C4-2B (cell line): ENCODE results near the gene ITSN1.
"Not testable (repeated sequence)": the region's sequence is repeated elsewhere in the genome, so short reads cannot be mapped to it uniquely, and the experiment has no call there.

ENCODE experiments used
- H3K27ac ChIP-seq: fragments of 450-650 bp; 2 replicates; pipeline ENCODE4 v1.5.1; 2017
- ZFX ChIP-seq: fragments of 450-650 bp; IDR thresholded peaks from 2 replicates; pipeline ENCODE4 v1.6.1; 2017
- TF ChIP-seq, protein P1 (sequence below): fragments of 450-650 bp; conservative IDR thresholded peaks from 2 replicates; pipeline ENCODE4 v1.5.1; 2017; ENCODE audit warnings: mild to moderate bottlenecking

The ITSN1 gene

DNA sequence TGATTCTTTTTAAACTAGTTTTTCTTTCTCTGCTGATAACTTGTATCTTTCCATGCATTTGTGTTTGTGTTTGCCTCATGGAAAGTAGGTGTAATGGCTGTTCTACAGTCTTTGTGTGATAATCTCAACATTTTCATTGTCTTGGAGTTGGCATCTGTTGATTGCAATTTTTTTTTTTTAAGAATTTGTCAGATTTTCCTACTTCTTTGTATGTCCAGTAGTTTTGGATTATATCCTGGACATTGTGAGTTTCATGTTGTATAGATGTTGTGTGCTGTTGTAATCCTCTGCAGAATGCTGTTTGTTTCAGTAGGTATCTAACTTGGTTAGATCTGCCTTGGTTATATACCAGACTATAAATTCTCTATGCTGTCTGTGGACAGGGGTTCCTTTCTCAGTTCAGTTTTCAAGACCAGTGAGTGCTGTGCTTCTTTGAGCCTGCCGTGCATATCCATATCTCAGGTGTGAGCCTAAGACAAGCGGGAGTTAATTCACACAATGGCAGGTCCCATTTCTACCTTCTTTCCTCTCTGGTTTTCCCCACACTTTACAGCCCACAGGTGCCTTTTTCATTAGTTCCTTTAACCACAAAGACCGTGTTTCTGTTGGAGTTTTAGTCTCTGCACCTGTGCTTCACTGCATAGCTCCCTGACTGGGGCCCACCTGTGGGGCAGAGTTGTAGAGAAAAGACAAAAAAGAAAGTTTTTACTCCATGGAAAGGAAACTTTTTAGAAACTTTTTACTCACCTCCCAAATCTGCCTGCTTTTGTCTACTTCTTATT, 69.9 kb downstream of the ITSN1 start:
- H3K27ac ChIP-seq = no peak overlapping the region
- TF ChIP-seq, protein P1, sequence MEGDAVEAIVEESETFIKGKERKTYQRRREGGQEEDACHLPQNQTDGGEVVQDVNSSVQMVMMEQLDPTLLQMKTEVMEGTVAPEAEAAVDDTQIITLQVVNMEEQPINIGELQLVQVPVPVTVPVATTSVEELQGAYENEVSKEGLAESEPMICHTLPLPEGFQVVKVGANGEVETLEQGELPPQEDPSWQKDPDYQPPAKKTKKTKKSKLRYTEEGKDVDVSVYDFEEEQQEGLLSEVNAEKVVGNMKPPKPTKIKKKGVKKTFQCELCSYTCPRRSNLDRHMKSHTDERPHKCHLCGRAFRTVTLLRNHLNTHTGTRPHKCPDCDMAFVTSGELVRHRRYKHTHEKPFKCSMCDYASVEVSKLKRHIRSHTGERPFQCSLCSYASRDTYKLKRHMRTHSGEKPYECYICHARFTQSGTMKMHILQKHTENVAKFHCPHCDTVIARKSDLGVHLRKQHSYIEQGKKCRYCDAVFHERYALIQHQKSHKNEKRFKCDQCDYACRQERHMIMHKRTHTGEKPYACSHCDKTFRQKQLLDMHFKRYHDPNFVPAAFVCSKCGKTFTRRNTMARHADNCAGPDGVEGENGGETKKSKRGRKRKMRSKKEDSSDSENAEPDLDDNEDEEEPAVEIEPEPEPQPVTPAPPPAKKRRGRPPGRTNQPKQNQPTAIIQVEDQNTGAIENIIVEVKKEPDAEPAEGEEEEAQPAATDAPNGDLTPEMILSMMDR = no peak
- no peak for TF ChIP-seq ZFX

DNA sequence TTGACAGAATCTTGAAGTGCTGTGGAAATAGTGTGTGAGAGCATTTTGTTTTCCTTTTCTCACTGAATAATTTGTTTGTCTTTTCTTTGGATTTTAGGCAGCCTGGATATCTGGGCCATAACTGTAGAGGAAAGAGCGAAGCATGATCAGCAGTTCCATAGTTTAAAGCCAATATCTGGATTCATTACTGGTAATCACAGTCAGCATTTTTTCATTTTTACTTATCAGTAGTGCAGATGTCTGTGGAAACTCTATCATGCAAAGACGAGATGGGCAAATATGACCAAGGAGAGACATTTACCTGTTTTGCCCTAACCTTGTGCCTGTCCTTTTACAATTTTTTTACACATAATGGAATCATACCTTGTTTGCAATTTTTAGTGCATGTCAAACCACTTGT, 78.8 kb downstream of the ITSN1 start:
- TF ChIP-seq, protein P1 = no peak
- no peak for TF ChIP-seq ZFX
- H3K27ac ChIP-seq = no peak overlapping the region

DNA sequence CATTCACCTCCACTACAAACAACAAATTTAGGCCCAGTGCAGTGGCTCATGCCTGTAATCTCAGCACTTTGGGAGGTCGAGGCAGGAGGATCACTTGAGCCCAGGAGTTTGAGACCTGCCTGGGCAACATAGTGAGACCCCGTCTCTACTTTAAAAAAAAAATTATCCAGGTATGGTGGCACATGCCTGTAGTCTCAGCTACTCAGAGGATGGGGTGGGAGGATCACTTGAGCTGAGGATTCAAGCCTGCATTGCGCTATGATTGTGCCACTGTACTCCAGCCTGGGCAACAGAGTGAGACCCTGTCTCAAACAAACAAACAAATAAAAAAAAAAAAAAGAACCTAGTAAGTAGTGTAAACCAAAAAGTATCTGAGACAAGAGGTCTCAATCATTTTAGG, 86.8 kb downstream of the ITSN1 start:
- not testable (repeated sequence) for H3K27ac ChIP-seq

DNA sequence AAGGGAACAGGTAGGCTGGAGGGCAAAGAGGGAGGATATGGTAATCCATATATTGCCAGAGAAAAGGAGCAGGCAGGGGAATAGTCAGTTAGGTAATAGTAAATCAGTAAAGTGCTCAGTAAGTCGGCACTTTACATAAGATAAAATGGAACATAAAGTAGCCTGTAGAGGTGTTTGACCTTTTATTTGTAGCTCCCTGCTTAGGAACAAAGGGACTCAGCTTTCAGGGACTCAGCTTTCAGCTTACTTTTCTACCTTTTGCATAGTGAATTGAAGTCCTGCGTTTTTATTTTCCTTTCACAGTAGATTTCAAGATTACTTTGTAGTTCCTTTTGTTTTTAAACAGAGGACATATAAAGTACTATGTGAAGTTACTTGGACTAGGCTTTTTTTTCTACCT, 87.3 kb downstream of the ITSN1 start:
- H3K27ac ChIP-seq = no peak overlapping the region
- no peak for TF ChIP-seq ZFX
- TF ChIP-seq, protein P1 = no peak

DNA sequence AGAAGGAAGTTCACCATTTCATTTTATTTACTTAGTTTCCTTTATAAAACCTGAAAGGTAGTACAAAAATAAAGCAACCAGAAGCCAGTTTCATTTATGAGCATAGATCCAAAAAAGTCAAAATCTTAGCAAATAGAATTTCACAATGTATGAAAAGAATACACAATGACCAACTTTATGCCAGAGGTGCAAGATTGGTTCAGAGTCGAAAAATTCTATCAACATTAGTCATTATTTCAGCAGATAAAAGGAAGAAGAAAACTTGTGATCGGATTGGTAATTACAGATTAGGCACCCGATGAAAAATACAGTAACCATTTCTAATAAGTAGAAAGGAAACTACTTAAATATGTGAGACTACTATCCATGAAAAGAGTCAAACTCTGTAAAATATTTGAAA, 89.1 kb downstream of the ITSN1 start:
- TF ChIP-seq, protein P1 = no peak
- H3K27ac ChIP-seq = no peak overlapping the region

DNA sequence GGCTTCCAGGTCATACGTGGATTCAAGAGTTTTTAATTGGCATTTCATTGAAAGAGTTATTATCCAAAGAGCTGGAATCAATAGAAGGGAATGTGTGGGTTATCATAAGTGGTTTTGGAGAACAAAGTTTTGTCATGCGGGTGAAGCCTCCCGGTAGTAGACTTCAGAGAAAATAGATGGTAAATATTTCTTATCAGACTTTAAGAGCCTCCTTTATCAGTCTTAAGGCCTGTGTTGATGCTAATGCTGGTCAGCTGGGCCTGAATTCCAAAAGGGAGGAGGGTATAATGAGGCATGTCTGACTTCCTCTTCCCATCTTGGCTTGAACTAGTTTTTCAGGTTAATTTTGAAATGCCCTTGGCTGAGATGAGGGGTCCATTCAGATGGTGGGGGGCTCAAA, 89.7 kb downstream of the ITSN1 start:
- no peak overlapping the region for H3K27ac ChIP-seq
- no peak for TF ChIP-seq ZFX
- TF ChIP-seq, protein P1 = no peak

DNA sequence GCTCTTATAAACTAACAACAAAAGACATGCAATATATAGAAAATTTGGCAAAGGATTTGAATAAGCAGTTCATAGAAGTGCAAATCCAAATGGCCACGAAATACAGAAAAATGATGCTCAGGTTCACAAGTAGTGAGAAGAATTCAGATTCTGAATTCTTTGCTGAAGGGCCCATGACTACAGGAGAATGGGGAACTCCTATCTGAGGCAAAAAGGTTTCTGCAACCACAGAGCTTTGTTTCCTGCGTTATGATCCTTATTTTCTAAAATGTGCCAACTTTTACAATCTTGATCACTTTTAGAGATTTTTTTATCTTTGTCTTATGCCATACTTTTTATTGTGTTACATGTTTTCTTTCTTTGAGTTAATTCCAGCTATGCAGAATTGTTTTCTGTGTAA, 91.3 kb downstream of the ITSN1 start:
- H3K27ac ChIP-seq = no peak overlapping the region
- TF ChIP-seq, protein P1 = no peak
- no peak for TF ChIP-seq ZFX

GRCh38 chr21:33734291-33734690, 92.0 kb downstream of the ITSN1 start:
- H3K27ac ChIP-seq = no peak overlapping the region
- TF ChIP-seq, protein P1 = no peak
- TF ChIP-seq ZFX = no peak
